Measurements from ENCODE around the gene PARP3.

DNA sequence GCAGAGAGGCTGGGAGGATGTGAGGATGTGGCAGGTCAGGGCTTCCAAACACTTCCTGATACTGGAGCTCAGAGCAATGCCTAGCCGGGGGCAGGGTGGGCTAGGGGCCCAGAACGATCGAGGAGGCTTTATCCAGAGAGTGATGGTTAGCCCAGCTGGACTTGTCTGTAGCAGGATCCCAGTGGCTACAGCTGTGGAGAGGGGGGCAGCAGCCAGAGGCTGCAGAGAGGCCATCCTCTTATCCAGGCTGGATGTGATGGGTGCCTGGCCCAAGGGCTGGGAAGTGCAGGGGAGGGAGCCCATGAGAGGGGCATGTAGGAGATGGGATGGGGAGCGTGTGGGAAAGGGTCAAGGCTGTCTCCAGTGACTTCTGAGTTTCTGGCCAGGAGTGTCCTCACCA is 4.6 kb downstream of the PARP3 start:
- no peak for TF ChIP-seq GATA3 (IDR thresholded peaks at IDR 0.05; ENCODE audit: low read depth, low read length)
- no peak for TF ChIP-seq GATA2 (IDR thresholded peaks at IDR 0.05; ENCODE audit: low read depth, low read length)

Measured in SH-SY5Y (cell line).